NCI-H510A treated with DMSO at 0.1 percent for 48 hours (cell line): Measurements from ENCODE around the gene GSTA5.
"Not testable (repeated sequence)": the region's sequence is repeated elsewhere in the genome, so short reads cannot be mapped to it uniquely, and the experiment has no call there.

Experiments
- DNase-seq: peaks from one replicate; lab custom pipeline; 2025; lab: John Stamatoyannopoulos, UW

The GSTA5 gene

GRCh38 chr6:52840763-52841585, at the start of gene GSTA5:
Gene GSTA5 (minus strand): TSS chr6:52840813.
- no peak for DNase-seq

GRCh38 chr6:52890018-52890417, 49.4 kb upstream of the GSTA5 start:
- DNase-seq, result no peak

- DNase-seq, result no peak
Observed at GRCh38 chr6:52887910-52888524, 47.4 kb upstream of the GSTA5 start.

DNA sequence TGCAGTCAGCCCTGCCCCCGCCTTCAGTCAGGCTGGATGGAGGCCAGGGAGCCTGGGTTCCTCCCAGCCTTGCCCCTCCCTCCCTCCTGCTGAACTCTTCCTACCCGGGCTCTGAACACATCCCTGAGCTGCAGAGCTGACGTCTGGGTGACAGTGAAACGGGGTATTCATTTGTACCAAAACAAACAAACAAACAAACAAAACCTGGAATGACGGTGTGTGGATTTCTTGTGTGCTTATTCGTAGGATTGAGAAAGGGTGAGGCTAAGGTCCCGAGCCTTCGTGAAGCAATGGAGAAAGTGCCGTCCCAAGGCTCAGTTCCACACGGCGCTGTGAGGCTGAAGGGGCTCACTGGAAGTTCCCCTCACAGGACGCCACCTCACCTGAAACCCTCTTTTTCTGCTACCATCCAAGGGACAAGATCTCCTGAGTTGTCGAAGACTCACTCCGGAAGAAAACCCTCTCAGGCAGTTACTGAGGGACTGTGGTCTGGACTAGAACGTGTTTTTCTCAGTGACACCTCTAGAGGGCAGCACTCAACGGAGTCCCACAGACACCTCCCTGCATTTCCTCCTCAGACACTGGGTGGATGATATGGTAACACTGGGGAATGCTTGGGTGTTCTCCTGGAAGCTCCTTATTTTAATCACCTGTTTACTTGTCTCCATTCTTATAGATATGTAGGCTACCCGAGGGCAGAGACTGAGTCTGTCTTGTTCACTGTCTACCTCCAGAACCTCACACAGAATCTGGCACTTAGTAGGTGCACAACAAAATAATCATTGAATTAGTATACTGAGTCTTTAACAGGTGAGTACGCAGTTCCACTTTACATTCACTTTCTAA, 41.6 kb upstream of the GSTA5 start:
- peak; percentile 97 for DNase-seq

GRCh38 chr6:52881662-52881995, 41.0 kb upstream of the GSTA5 start:
- DNase-seq, result no peak

DNA sequence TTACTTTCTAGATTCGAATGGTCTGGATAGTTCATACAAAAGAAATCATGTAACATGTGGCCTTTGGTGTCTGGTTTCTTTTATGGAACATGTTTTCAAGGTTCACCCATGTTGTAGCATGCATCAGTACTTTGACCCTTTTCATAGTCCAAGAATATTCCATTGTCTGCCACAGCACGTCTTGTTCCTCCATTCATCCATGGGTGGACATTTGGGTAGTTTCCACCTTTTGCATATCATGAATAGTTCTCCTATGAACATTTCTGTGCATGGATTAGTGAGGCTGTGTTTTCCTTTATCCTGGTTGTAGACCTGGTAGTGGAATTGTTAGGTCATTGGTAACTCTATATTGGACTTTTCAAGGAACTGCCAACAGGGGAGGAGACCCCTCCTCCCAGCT, 37.2 kb upstream of the GSTA5 start:
- no peak for DNase-seq

DNA sequence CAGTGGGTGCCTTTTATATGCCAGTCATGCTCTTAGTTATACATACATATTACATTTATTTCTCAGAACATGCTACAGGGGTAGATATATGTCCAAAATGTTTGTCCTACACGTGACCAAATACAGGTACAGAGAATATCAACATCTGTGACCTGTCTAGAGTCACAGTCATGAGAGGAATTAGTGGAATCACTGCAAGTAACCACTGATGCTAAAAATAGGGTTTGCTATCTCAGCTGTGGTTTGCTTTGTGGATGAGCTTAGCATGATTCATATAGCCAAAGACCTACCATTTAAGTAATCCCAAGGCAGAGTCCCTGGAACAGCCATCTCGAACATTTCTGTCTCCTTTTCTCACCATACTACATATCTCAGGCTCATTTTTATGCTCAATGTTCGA, 36.6 kb upstream of the GSTA5 start:
- no peak for DNase-seq

- peak; percentile 82 for DNase-seq
Observed at GRCh38 chr6:52876056-52876787, 35.6 kb upstream of the GSTA5 start.

GRCh38 chr6:52872031-52872430, 31.4 kb upstream of the GSTA5 start:
- peak; percentile 37 for DNase-seq

GRCh38 chr6:52871621-52872020, 31.0 kb upstream of the GSTA5 start:
- no peak for DNase-seq

- DNase-seq, result not testable (repeated sequence)
Observed at GRCh38 chr6:52870335-52871091, 29.9 kb upstream of the GSTA5 start.

GRCh38 chr6:52868899-52869298, 28.3 kb upstream of the GSTA5 start:
- DNase-seq, result not testable (repeated sequence)

GRCh38 chr6:52868240-52868639, 27.6 kb upstream of the GSTA5 start:
- DNase-seq, result no peak

DNA sequence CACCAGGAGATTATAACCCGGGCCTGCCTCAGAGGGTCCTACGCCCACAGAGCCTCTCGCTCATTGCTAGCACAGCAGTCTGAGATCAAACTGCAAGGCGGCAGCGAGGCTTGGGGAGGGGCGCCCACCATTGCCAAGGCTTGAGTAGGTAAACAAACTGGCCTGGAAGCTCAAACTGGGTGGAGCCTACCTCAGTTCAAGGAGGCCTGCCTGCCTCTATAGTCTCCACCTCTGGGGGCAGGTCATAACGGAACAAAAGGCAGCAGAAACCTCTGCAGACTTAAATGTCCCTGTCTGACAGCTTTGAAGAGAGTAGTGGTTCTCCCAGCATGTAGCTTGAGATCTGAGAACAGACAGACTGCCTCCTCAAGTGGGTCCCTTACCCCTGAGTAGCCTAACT, 20.5 kb upstream of the GSTA5 start:
- not testable (repeated sequence) for DNase-seq

- DNase-seq, result no peak
Observed at GRCh38 chr6:52858416-52858815, 17.8 kb upstream of the GSTA5 start.

GRCh38 chr6:52856137-52856536, 15.5 kb upstream of the GSTA5 start:
- DNase-seq, result peak; percentile 81

DNA sequence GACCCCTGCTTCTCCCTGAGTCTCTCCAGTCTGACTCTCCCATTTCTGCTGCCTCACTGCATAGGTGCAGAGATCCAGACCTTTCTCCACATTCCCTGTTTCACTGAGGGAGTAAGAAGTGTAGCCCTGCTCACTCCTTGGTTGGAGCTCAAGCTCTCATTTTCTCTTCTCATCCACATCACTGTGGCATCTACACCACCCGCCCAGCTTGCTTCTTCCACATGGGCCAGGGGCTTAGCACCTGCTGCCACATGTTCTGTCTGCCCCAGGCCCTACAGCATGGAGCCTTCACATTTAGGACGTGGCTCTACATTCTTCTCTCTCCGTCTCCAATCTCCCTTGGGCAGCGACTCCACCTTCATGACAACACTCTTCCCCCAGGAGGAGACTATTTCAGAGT, 8.5 kb upstream of the GSTA5 start:
- no peak for DNase-seq

DNA sequence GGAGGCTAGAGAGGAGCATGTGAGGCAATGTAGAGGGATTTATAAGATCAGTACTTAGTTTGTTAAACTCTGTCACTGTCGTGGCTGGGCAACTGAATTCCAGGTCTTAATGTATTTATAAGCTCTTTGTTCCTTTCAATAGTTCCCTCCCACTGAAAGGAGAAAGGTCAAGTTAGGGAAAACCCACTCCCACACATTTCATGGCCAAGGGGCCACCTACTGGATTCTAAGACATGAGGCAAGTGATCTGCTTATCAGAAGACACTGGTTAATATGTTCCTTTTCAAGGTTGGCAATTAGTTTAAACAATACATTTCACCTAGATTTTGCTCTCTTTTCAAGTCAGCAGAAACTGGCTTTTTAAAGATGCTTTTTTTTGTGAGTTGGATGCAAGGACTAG, 5.4 kb upstream of the GSTA5 start:
- no peak for DNase-seq

DNA sequence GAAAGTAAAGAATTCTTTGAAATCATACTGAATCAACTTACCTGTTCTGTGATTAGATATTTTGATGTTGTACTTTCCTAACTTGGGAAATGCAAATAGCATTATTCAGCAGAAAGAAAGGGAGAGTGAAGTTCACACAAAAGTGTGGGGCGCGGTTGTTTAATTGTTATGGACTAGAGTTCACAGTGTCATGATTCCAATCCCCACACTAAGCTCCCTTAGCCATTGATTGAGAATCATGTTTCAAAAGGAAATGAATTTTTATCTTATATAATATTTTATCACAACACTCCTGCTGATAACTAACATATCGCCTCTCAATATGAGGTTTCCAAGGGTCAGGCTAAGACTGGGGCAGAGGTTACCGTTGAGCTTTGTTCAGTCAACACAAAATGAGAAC, 3.0 kb upstream of the GSTA5 start:
- no peak for DNase-seq

GRCh38 chr6:52839124-52840055, 1.2 kb downstream of the GSTA5 start:
- DNase-seq, result peak; percentile 46
